SK-N-SH (cell line): ENCODE results near the gene DGCR8.

Experiments used
- CHD2 ChIP-seq: fragments of 150-350 bp; IDR thresholded peaks from 2 replicates; pipeline ENCODE4 v1.6.1; 2018; ENCODE audit warnings: low read length; ENCODE audit not compliant: partially characterized antibody
- ELF1 ChIP-seq: IDR thresholded peaks from 2 replicates; pipeline ENCODE4 v1.4.0; 2012
- FOXJ3 ChIP-seq: sonication (generic); formaldehyde crosslinking; IDR thresholded peaks from 2 replicates; pipeline ENCODE4 v1.5.1; 2020; ENCODE audit warnings: mild to moderate bottlenecking, missing genetic modification reagents
- GATA2 ChIP-seq: sonication (generic); formaldehyde crosslinking; IDR thresholded peaks from 2 replicates; pipeline ENCODE4 v1.5.0; 2020; ENCODE audit warnings: mild to moderate bottlenecking, missing genetic modification reagents
- JUND ChIP-seq: IDR thresholded peaks from 2 replicates; pipeline ENCODE4 v1.4.0; 2012
- MXI1 ChIP-seq: IDR thresholded peaks from 2 replicates; pipeline ENCODE4 v1.6.1; 2012; ENCODE audit warnings: mild to moderate bottlenecking, low read depth, low read length, improper control_type of control experiment
- NFIC ChIP-seq: IDR thresholded peaks from 2 replicates; pipeline ENCODE4 v1.4.0; 2012; ENCODE audit warnings: borderline replicate concordance
- TF ChIP-seq, protein P1 (sequence below): fragments of 200-600 bp; sonication (generic); IDR thresholded peaks from 2 replicates; pipeline ENCODE4 v1.6.1; 2017; ENCODE audit warnings: antibody characterized with exemption, mild to moderate bottlenecking, moderate library complexity
- TF ChIP-seq, protein P2 (sequence below): IDR thresholded peaks from 2 replicates; pipeline ENCODE4 v1.4.0; 2012; ENCODE audit warnings: low read depth

DNA sequence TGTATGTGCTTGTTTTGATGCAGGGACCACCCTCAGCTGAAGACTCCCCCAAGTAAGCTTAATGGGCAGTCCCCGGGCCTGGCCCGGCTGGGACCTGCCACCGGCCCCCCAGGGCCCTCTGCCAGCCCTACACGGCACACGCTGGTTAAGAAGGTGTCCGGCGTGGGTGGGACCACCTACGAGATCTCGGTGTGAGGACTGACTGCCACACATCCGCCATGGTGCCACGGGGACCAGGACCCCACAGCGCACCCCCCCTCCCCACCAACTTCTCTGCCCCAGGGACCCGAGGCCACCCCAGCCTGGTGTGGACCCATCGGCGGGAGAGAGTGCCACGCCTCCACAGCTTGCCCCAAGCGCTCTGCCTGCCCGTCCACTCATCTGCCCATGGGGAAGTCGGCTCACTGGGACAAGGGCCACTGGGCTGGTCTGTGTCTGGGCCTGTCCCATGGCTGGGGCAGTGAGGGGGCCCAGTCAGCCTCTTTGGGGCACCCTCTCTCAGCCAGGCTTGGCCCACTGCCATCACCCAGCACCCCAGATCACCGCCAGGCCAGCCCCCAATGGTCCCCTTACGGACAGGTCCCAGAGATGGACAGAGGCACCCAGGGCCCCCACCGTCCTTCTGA, 65.3 kb downstream of the DGCR8 start:
- TF ChIP-seq, protein P1, sequence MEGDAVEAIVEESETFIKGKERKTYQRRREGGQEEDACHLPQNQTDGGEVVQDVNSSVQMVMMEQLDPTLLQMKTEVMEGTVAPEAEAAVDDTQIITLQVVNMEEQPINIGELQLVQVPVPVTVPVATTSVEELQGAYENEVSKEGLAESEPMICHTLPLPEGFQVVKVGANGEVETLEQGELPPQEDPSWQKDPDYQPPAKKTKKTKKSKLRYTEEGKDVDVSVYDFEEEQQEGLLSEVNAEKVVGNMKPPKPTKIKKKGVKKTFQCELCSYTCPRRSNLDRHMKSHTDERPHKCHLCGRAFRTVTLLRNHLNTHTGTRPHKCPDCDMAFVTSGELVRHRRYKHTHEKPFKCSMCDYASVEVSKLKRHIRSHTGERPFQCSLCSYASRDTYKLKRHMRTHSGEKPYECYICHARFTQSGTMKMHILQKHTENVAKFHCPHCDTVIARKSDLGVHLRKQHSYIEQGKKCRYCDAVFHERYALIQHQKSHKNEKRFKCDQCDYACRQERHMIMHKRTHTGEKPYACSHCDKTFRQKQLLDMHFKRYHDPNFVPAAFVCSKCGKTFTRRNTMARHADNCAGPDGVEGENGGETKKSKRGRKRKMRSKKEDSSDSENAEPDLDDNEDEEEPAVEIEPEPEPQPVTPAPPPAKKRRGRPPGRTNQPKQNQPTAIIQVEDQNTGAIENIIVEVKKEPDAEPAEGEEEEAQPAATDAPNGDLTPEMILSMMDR: no peak
- TF ChIP-seq CHD2 (no peak), MXI1 (no peak), NFIC (no peak), FOXJ3 (no peak), JUND (no peak), ELF1 (no peak), GATA2 (CRISPR knock-in tag) (no peak)
- TF ChIP-seq, protein P2, sequence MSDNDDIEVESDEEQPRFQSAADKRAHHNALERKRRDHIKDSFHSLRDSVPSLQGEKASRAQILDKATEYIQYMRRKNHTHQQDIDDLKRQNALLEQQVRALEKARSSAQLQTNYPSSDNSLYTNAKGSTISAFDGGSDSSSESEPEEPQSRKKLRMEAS: no peak
